ENCODE data around the gene SMOC2.

- TF ChIP-seq POLR2A (IDR thresholded peaks at IDR 0.05), result no peak
- TF ChIP-seq, protein P1, sequence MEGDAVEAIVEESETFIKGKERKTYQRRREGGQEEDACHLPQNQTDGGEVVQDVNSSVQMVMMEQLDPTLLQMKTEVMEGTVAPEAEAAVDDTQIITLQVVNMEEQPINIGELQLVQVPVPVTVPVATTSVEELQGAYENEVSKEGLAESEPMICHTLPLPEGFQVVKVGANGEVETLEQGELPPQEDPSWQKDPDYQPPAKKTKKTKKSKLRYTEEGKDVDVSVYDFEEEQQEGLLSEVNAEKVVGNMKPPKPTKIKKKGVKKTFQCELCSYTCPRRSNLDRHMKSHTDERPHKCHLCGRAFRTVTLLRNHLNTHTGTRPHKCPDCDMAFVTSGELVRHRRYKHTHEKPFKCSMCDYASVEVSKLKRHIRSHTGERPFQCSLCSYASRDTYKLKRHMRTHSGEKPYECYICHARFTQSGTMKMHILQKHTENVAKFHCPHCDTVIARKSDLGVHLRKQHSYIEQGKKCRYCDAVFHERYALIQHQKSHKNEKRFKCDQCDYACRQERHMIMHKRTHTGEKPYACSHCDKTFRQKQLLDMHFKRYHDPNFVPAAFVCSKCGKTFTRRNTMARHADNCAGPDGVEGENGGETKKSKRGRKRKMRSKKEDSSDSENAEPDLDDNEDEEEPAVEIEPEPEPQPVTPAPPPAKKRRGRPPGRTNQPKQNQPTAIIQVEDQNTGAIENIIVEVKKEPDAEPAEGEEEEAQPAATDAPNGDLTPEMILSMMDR (IDR thresholded peaks at IDR 0.05), result peak in 1 of 6 experiments; percentile 9
These were observed 165.0 kb downstream of the SMOC2 start for GRCh38 chr6:168605964-168606363.

All from Peyer's patch (tissue), 4 donors.